Mesothelial cell of epicardium (in vitro differentiated cells): ENCODE results near the gene IL1R1. TPM values are rescaled to one million over a fixed set of nuclear protein-coding genes. Genes with fewer than 3 reads are reported as not detected.

ENCODE experiments used
- DNase-seq, 2 experiments: peaks; one replicate each; pipeline ENCODE4 v3.0.0; 2021; ENCODE audit warnings: low spot score in 2 of 2; ENCODE audit not compliant: unreplicated experiment in 2 of 2
- H3K27ac Mint-ChIP-seq: 2 replicates; pipeline ENCODE4 v1.8.0; 2021; ENCODE audit warnings: mixed read lengths
- H3K27me3 Mint-ChIP-seq: 2 replicates; pipeline ENCODE4 v1.8.0; 2021; ENCODE audit warnings: low read depth, mixed read lengths
- H3K36me3 Mint-ChIP-seq: 2 replicates; pipeline ENCODE4 v1.8.0; 2021; ENCODE audit warnings: mixed read lengths
- H3K4me1 Mint-ChIP-seq: 2 replicates; pipeline ENCODE4 v1.8.0; 2021; ENCODE audit warnings: mixed read lengths
- H3K4me3 Mint-ChIP-seq: 2 replicates; pipeline ENCODE4 v1.8.0; 2021; ENCODE audit warnings: mild to moderate bottlenecking, moderate library complexity, mixed read lengths
- H3K9me3 Mint-ChIP-seq: 2 replicates; pipeline ENCODE4 v1.8.0; 2021; ENCODE audit warnings: mixed read lengths
- CTCF ChIP-seq: fragments of 200-600 bp; sonication (generic); IDR thresholded peaks from one replicate; pipeline ENCODE4 v1.5.0; 2021; ENCODE audit warnings: antibody characterized with exemption; ENCODE audit not compliant: unreplicated experiment
- total RNA-seq: library from RNA; stranded (reverse); gene quantifications from 3 replicates; pipeline ENCODE4 v1.2.1, GENCODE V29; 2021

IL1R1 gene
- total RNA-seq, 1 donor from 2014 or later = 13.3 TPM

- Mint-ChIP-seq H3K4me1 (peaks cover 25% of the 10 kb centered on the region), H3K9me3 (peaks cover 10% of the 10 kb centered on the region), H3K4me3 (no peak overlapping the region), H3K27me3 (peaks cover 2% of the 10 kb centered on the region), H3K36me3 (no peaks in the 10 kb centered on the region), H3K27ac (no peak overlapping the region)
- DNase-seq = no peak
- TF ChIP-seq CTCF = no peak
Measured at GRCh38 chr2:102137138-102137537, 5.4 kb upstream of the IL1R1 start.

GRCh38 chr2:102138331-102138730, 4.2 kb upstream of the IL1R1 start:
- TF ChIP-seq CTCF = no peak
- Mint-ChIP-seq H3K9me3 (peaks cover 5% of the 10 kb centered on the region), H3K27ac (no peak overlapping the region), H3K36me3 (no peaks in the 10 kb centered on the region), H3K4me3 (no peak overlapping the region), H3K27me3 (peaks cover 2% of the 10 kb centered on the region), H3K4me1 (peaks cover 32% of the 10 kb centered on the region)
- DNase-seq = no peak

- no peak for DNase-seq
- no peak overlapping the region for H3K4me3 Mint-ChIP-seq
- H3K9me3 Mint-ChIP-seq = no peaks in the 10 kb centered on the region
- peaks cover 2% of the 10 kb centered on the region for H3K27me3 Mint-ChIP-seq
- no peak for TF ChIP-seq CTCF
- peaks cover 39% of the 10 kb centered on the region for H3K4me1 Mint-ChIP-seq
- H3K27ac Mint-ChIP-seq = no peak overlapping the region
- H3K36me3 Mint-ChIP-seq = no peaks in the 10 kb centered on the region
Measured at GRCh38 chr2:102139851-102140250, 2.7 kb upstream of the IL1R1 start.

- Mint-ChIP-seq H3K4me1 (peaks cover 39% of the 10 kb centered on the region), H3K36me3 (peaks cover 2% of the 10 kb centered on the region), H3K9me3 (peaks cover 2% of the 10 kb centered on the region), H3K4me3 (no peak overlapping the region), H3K27me3 (peaks cover 2% of the 10 kb centered on the region), H3K27ac (peak overlapping the region; percentile 89)
- TF ChIP-seq CTCF = no peak
- DNase-seq = no peak
Measured at GRCh38 chr2:102140377-102140776, 2.2 kb upstream of the IL1R1 start.

GRCh38 chr2:102141011-102141943, 1.3 kb upstream of the IL1R1 start:
- peaks cover 4% of the 10 kb centered on the region for H3K36me3 Mint-ChIP-seq
- peak overlapping the region; percentile 79 for H3K4me3 Mint-ChIP-seq
- DNase-seq = no peak
- H3K4me1 Mint-ChIP-seq = peaks cover 39% of the 10 kb centered on the region
- no peak for TF ChIP-seq CTCF
- peaks cover 2% of the 10 kb centered on the region for H3K27me3 Mint-ChIP-seq
- peaks cover 3% of the 10 kb centered on the region for H3K9me3 Mint-ChIP-seq
- peak overlapping the region; percentile 89 for H3K27ac Mint-ChIP-seq
